B cell (primary cell): ENCODE data around the gene MGA. TPM values are rescaled to one million over a fixed set of nuclear protein-coding genes. Genes with fewer than 3 reads are reported as not detected.

Experiments used
- ATAC-seq: fragments of 200-7000 bp; cut with Tn5 transposase; one replicate; pipeline ENCODE4 v1.10.0; 2021; ENCODE audit warnings: low read depth, mild to moderate bottlenecking, moderate number of reproducible peaks, moderate library complexity
- CTCF ChIA-PET: fragments of 350-600 bp; sonication (Branson Sonifier 250); formaldehyde crosslinking; loops from one replicate; lab custom pipeline; 2021; ENCODE audit warnings: antibody characterized with exemption, inconsistent platforms; lab: Charles Lee
- POLR2A ChIA-PET: fragments of 350-600 bp; sonication (Branson Sonifier 250); formaldehyde crosslinking; loops from one replicate; lab custom pipeline; 2021; ENCODE audit warnings: antibody characterized with exemption; lab: Charles Lee
- DNase-seq: peaks from one replicate; pipeline ENCODE4 v3.0.0; 2013
- H2AFZ ChIP-seq: 2 replicates; pipeline ENCODE4 v1.6.1; 2012; ENCODE audit warnings: mild to moderate bottlenecking, low read depth, low read length; ENCODE audit not compliant: insufficient read depth, poor library complexity, severe bottlenecking
- H3K27ac ChIP-seq, 2 donors: 1 replicate in 1 of 2; 2 replicates in 1 of 2; pipeline ENCODE4 v1.5.1; 2012 to 2013; ENCODE audit warnings: low read length in 2 of 2, mild to moderate bottlenecking in 2 of 2, moderate library complexity in 1 of 2
- H3K27me3 ChIP-seq, 4 experiments: fragments of 200-600 bp in 1 of 4; sonication (generic) in 1 of 4; replicated peaks in 1 of 4; 1 replicate in 2 of 4; 2 replicates in 2 of 4; pipeline versions ENCODE4 v1.6.1 to v1.7.0; 2013 to 2016; ENCODE audit warnings: low read length in 3 of 4, mild to moderate bottlenecking in 2 of 4, mixed read lengths in 1 of 4, moderate library complexity in 1 of 4; ENCODE audit not compliant: insufficient read depth in 4 of 4, control insufficient read depth in 3 of 4; ENCODE audit errors: control extremely low read depth in 1 of 4
- H3K36me3 ChIP-seq, 2 experiments: replicated peaks in 1 of 2; 1 replicate in 1 of 2; 2 replicates in 1 of 2; pipeline versions ENCODE4 v1.6.1 to v1.7.1; 2013; ENCODE audit warnings: low read length in 1 of 2; ENCODE audit not compliant: insufficient read depth in 2 of 2, control insufficient read depth in 1 of 2; ENCODE audit errors: control extremely low read depth in 1 of 2, extremely low read depth in 1 of 2
- H3K4me1 ChIP-seq, 2 donors: fragments of 200-600 bp in 1 of 2; sonication (generic) in 1 of 2; 1 replicate in 1 of 2; 2 replicates in 1 of 2; pipeline versions ENCODE4 v1.5.1 to v1.6.1; 2013 to 2017; ENCODE audit warnings: low read length in 2 of 2; ENCODE audit not compliant: control insufficient read depth in 2 of 2, insufficient read depth in 2 of 2
- H3K4me2 ChIP-seq: replicated peaks from 2 replicates; pipeline ENCODE3; 2012; ENCODE audit warnings: mild to moderate bottlenecking, low read depth, low read length; ENCODE audit not compliant: poor library complexity, severe bottlenecking
- H3K4me3 ChIP-seq, 5 experiments: fragments of 200-600 bp in 1 of 5; sonication (generic) in 1 of 5; 1 replicate in 3 of 5; 2 replicates in 2 of 5; pipeline versions ENCODE4 v1.5.1 to v1.7.0; 2011 to 2016; ENCODE audit warnings: low read length in 4 of 5, mild to moderate bottlenecking in 4 of 5, low read depth in 2 of 5, control low read depth in 1 of 5, moderate library complexity in 1 of 5; ENCODE audit not compliant: insufficient read depth in 1 of 5; ENCODE audit errors: control extremely low read depth in 1 of 5, extremely low read depth in 1 of 5
- H3K79me2 ChIP-seq: fragments of 200-600 bp; sonication (generic); one replicate; pipeline ENCODE4 v1.6.0; 2016; ENCODE audit warnings: low read length; ENCODE audit not compliant: control insufficient read depth, insufficient read depth
- H3K9ac ChIP-seq: fragments of 200-600 bp; sonication (generic); 2 replicates; pipeline ENCODE4 v1.6.1; 2017; ENCODE audit warnings: mild to moderate bottlenecking, low read length, moderate library complexity
- H3K9me3 ChIP-seq, 3 donors: one replicate each; pipeline versions ENCODE4 v1.6.1 to v1.7.1; 2013; ENCODE audit warnings: low read length in 2 of 3; ENCODE audit not compliant: control insufficient read depth in 2 of 3, insufficient read depth in 1 of 3; ENCODE audit errors: control extremely low read depth in 1 of 3
- H4K20me1 ChIP-seq: 2 replicates; pipeline ENCODE4 v1.6.0; 2012; ENCODE audit warnings: mild to moderate bottlenecking, low read length; ENCODE audit not compliant: insufficient read depth, control insufficient read depth, poor library complexity, severe bottlenecking
- H3K27ac Mint-ChIP-seq: one replicate; pipeline ENCODE4 v1.8.0; 2021; ENCODE audit warnings: mixed read lengths
- H3K27me3 Mint-ChIP-seq: one replicate; pipeline ENCODE4 v1.8.0; 2021; ENCODE audit warnings: mixed read lengths
- H3K4me1 Mint-ChIP-seq: one replicate; pipeline ENCODE4 v1.8.0; 2021; ENCODE audit warnings: mixed read lengths
- H3K4me3 Mint-ChIP-seq: one replicate; pipeline ENCODE4 v1.8.0; 2021; ENCODE audit warnings: mixed read lengths
- H3K9me3 Mint-ChIP-seq: one replicate; pipeline ENCODE4 v1.8.0; 2022; ENCODE audit warnings: mixed read lengths; ENCODE audit not compliant: insufficient read depth
- EZH2 ChIP-seq: IDR thresholded peaks from 2 replicates; pipeline ENCODE4 v1.6.1; 2012; ENCODE audit warnings: borderline replicate concordance, low read depth, mild to moderate bottlenecking, moderate library complexity, low read length; ENCODE audit not compliant: insufficient read depth, poor library complexity, severe bottlenecking
- WGBS: methylation state at CpG from one replicate; pipeline ENCODE4 v1.1.5; 2013; ENCODE audit warnings: missing lambda C conversion rate; ENCODE audit not compliant: insufficient coverage; 5-methylcytosine and 5-hydroxymethylcytosine counted together
- intact Hi-C: fragments of 100-400 bp; cut with micrococcal nuclease; formaldehyde crosslinking; loops from one replicate; pipeline ENCODE4 v1.10.0; 2022
- polyA plus RNA-seq: library from polyadenylated mRNA; depleted of rRNA; stranded (reverse); fragments of >200 nt; gene quantifications from 2 replicates; pipeline ENCODE4 v1.2.3, GENCODE V29; 2012
- total RNA-seq, 2 donors: library from RNA; stranded (reverse); fragments of 120-200 nt in 1 of 2; gene quantifications; 1 replicate in 1 of 2; 2 replicates in 1 of 2; pipeline versions ENCODE4 v1.2.3 to v1.2.4, GENCODE V29; 2013 to 2022
- TF ChIP-seq, protein P1 (sequence below): fragments of 200-600 bp; IDR thresholded peaks from one replicate; pipeline ENCODE4 v1.8.0; 2022; ENCODE audit warnings: antibody characterized with exemption, mild to moderate bottlenecking

The MGA gene
- total and polyA plus RNA-seq, 2 donors (not counting 1 experiment from before 2014, with no cell fraction given) = 5.4 to 79.7 TPM

DNA sequence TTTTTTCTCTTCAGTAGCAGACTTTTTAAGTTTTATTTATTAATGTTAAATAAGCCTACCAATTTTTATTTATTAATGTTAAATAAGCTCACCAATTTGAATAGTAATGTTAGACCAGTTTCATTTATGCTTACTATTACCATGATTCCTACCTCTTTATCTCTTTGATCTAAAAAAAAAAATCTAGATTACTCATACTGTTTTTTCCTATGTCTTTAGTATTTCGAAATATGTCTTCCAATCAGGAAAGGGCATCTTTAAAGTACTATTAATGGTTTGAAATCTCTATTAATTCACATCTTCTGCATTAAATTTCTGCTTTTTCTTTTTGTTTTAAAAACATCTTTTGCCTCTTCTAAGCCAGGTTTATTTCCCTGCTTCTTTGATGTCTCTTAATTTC is 86.6 kb downstream of the MGA start:
- Mint-ChIP-seq H3K4me3 (no peak overlapping the region), H3K27me3 (no peaks in the 10 kb centered on the region), H3K4me1 (no peaks in the 10 kb centered on the region), H3K27ac (no peak overlapping the region), H3K9me3 (no peaks in the 10 kb centered on the region)
- Histone ChIP-seq H3K4me1 (no peaks in the 10 kb centered on the region), H2AFZ (no peak overlapping the region), H3K9ac (no peak overlapping the region), H3K27me3 (no peaks in the 10 kb centered on the region), H3K79me2 (no peaks in the 10 kb centered on the region), H3K36me3 (peaks cover 15 to 43% of the 10 kb centered on the region in 2 experiments), H3K4me3 (no peak overlapping the region), H3K4me2 (no peak overlapping the region), H3K27ac (no peak overlapping the region), H3K9me3 (no peaks in the 10 kb centered on the region), H4K20me1 (no peaks in the 10 kb centered on the region)
- CTCF ChIA-PET = interaction anchor here (0.7 to 1.1 kb wide), 4 partner anchors 45 to 281 kb away, joined by 3 to 5 read pairs (median 4); no protein-coding TSS in a partner anchor
- TF ChIP-seq, protein P1, sequence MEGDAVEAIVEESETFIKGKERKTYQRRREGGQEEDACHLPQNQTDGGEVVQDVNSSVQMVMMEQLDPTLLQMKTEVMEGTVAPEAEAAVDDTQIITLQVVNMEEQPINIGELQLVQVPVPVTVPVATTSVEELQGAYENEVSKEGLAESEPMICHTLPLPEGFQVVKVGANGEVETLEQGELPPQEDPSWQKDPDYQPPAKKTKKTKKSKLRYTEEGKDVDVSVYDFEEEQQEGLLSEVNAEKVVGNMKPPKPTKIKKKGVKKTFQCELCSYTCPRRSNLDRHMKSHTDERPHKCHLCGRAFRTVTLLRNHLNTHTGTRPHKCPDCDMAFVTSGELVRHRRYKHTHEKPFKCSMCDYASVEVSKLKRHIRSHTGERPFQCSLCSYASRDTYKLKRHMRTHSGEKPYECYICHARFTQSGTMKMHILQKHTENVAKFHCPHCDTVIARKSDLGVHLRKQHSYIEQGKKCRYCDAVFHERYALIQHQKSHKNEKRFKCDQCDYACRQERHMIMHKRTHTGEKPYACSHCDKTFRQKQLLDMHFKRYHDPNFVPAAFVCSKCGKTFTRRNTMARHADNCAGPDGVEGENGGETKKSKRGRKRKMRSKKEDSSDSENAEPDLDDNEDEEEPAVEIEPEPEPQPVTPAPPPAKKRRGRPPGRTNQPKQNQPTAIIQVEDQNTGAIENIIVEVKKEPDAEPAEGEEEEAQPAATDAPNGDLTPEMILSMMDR = no peak
- TF ChIP-seq EZH2 = no peak
- no CpG with 5 or more reads among the region's 1 CpG for WGBS
- POLR2A ChIA-PET = no interaction called here
- ATAC-seq (no peak), DNase-seq (no peak)
- intact Hi-C loops = no loop called here

DNA sequence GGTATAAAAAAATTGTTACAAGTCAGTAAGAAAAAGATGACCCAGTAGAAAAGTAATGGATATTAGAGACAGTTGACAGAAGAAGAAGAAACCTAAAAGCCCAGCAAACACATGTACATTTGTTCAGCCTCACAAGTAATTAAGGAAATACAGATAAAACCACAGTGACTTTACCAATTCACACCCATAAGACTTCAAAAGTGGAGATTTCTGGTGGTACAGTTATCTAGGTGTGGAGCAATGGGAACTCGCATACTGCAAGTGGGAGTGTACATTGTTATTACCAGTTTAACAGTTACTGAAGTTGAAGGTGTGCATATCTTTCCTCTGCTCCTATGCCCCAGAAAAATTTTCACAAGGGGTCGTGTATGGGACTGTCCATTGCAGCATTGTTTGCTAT is 96.0 kb downstream of the MGA start:
- Histone ChIP-seq H4K20me1 (peaks cover 9% of the 10 kb centered on the region), H3K79me2 (no peaks in the 10 kb centered on the region), H3K9me3 (no peaks in the 10 kb centered on the region), H3K9ac (no peak overlapping the region), H3K4me2 (no peak overlapping the region), H3K27me3 (no peaks in the 10 kb centered on the region), H2AFZ (no peak overlapping the region), H3K4me1 (no peaks in the 10 kb centered on the region), H3K4me3 (no peak overlapping the region), H3K27ac (no peak overlapping the region), H3K36me3 (peaks cover 13 to 44% of the 10 kb centered on the region in 2 experiments)
- Mint-ChIP-seq H3K4me1 (no peaks in the 10 kb centered on the region), H3K4me3 (no peak overlapping the region), H3K27me3 (no peaks in the 10 kb centered on the region), H3K27ac (no peak overlapping the region), H3K9me3 (no peaks in the 10 kb centered on the region)
- no peak for DNase-seq
- intact Hi-C loops = no loop called here
- CTCF ChIA-PET = interaction anchor here (1.4 kb wide), 1 partner anchor 150 kb away, joined by 3 read pairs; no protein-coding TSS in a partner anchor
- no CpG with 5 or more reads among the region's 2 CpGs for WGBS
- TF ChIP-seq, protein P1 = no peak
- POLR2A ChIA-PET = no interaction called here
- ATAC-seq = no peak
